Measurements from ENCODE around the gene CSF1R.

DNA sequence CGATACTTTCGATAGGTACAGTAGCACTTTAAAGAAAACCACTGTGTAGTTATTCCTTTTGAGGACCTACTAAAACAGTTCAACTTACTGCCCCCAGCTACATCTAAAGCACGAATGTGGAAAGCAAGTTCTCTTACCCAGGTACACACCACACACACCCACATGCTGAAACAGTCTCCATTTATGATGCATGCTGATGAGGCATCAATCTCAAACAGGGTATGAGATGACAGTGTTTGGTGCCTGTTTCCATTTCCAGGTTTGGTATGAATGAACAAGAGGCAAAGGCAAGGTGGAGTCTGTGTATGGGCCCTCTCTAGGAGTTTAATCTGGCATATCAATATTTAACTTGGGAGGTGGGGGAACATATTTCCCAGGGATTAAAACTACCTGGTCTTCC, 71.9 kb downstream of the CSF1R start:
- TF ChIP-seq FOXM1 (IDR thresholded peaks at IDR 0.05; ENCODE audit: borderline replicate concordance, low read depth) (no peak), ZBTB7A (IDR thresholded peaks at IDR 0.05; ENCODE audit: low read depth) (no peak), TAF1 (IDR thresholded peaks at IDR 0.05; ENCODE audit: low read depth) (no peak), TEAD4 (IDR thresholded peaks at IDR 0.05) (no peak), CREB1 (IDR thresholded peaks at IDR 0.05; ENCODE audit: low read depth) (no peak), EP300 (IDR thresholded peaks at IDR 0.05; ENCODE audit: borderline replicate concordance) (no peak), RAD21 (IDR thresholded peaks at IDR 0.05; ENCODE audit: low read depth) (no peak), CEBPB (IDR thresholded peaks at IDR 0.05) (no peak), EGR1 (IDR thresholded peaks at IDR 0.05) (no peak)
- TF ChIP-seq, protein P1, sequence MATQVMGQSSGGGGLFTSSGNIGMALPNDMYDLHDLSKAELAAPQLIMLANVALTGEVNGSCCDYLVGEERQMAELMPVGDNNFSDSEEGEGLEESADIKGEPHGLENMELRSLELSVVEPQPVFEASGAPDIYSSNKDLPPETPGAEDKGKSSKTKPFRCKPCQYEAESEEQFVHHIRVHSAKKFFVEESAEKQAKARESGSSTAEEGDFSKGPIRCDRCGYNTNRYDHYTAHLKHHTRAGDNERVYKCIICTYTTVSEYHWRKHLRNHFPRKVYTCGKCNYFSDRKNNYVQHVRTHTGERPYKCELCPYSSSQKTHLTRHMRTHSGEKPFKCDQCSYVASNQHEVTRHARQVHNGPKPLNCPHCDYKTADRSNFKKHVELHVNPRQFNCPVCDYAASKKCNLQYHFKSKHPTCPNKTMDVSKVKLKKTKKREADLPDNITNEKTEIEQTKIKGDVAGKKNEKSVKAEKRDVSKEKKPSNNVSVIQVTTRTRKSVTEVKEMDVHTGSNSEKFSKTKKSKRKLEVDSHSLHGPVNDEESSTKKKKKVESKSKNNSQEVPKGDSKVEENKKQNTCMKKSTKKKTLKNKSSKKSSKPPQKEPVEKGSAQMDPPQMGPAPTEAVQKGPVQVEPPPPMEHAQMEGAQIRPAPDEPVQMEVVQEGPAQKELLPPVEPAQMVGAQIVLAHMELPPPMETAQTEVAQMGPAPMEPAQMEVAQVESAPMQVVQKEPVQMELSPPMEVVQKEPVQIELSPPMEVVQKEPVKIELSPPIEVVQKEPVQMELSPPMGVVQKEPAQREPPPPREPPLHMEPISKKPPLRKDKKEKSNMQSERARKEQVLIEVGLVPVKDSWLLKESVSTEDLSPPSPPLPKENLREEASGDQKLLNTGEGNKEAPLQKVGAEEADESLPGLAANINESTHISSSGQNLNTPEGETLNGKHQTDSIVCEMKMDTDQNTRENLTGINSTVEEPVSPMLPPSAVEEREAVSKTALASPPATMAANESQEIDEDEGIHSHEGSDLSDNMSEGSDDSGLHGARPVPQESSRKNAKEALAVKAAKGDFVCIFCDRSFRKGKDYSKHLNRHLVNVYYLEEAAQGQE (IDR thresholded peaks at IDR 0.05; ENCODE audit: low read depth) = no peak
- TF ChIP-seq, protein P2, sequence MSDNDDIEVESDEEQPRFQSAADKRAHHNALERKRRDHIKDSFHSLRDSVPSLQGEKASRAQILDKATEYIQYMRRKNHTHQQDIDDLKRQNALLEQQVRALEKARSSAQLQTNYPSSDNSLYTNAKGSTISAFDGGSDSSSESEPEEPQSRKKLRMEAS (IDR thresholded peaks at IDR 0.05) = no peak
